Endothelial cell of umbilical vein (primary cell): Measurements from ENCODE around the gene ABHD13. TPM values are rescaled to one million over a fixed set of nuclear protein-coding genes. Genes with fewer than 3 reads are reported as not detected.
A peak's percentile ranks its signal among the peaks of the same experiment; 100 is the strongest.

Experiments used
- BruUV-seq: library from RNA; stranded (reverse); fragments of 400-500 nt; replicated peaks from 2 replicates; lab custom pipeline; 2021; lab: Mats Ljungman, UMichigan
- CTCF ChIA-PET: fragments of 300-600, 350-600 bp; sonication (Branson Sonifier 250); formaldehyde crosslinking; loops from one replicate; lab custom pipeline; 2021; ENCODE audit warnings: antibody characterized with exemption, inconsistent platforms; lab: Charles Lee
- POLR2A ChIA-PET: fragments of 300-600, 350-600 bp; sonication (Branson Sonifier 250); formaldehyde crosslinking; loops from one replicate; lab custom pipeline; 2021; ENCODE audit warnings: antibody characterized with exemption, inconsistent platforms; lab: Charles Lee
- DNase-seq: peaks from one replicate; pipeline ENCODE4 v3.0.0-alpha.2; 2011; ENCODE audit warnings: low read depth, low spot score
- FAIRE-seq: peaks from 2 replicates; lab custom pipeline; 2011; peaks lifted over from hg19 to GRCh38; lab: Jason Lieb, UNC
- H2AFZ ChIP-seq: 2 replicates; pipeline ENCODE4 v1.6.0; 2012; ENCODE audit warnings: low read depth, low read length, control low read depth, inconsistent platforms
- H3K27ac ChIP-seq: 2 replicates; pipeline ENCODE4 v1.5.1; 2011; ENCODE audit warnings: low read depth, mild to moderate bottlenecking, control low read depth, low read length, moderate library complexity; ENCODE audit not compliant: insufficient read depth
- H3K27me3 ChIP-seq, 2 experiments: 2 replicates each; pipeline versions ENCODE4 v1.6.0 to v1.6.1; 2011; ENCODE audit warnings: low read length in 2 of 2, mixed read lengths in 1 of 2; ENCODE audit not compliant: control insufficient read depth in 2 of 2, insufficient read depth in 2 of 2
- H3K36me3 ChIP-seq, 2 experiments: 2 replicates in 1 of 2; 3 replicates in 1 of 2; pipeline ENCODE4 v1.5.1; 2011; ENCODE audit warnings: low read length in 2 of 2, mild to moderate bottlenecking in 1 of 2, moderate library complexity in 1 of 2; ENCODE audit not compliant: control insufficient read depth in 2 of 2, insufficient read depth in 2 of 2; ENCODE audit errors: extremely low read depth in 1 of 2
- H3K4me1 ChIP-seq: 3 replicates; pipeline ENCODE4 v1.5.1; 2011; ENCODE audit warnings: mild to moderate bottlenecking, low read length; ENCODE audit not compliant: control insufficient read depth, insufficient read depth; ENCODE audit errors: extremely low read depth
- H3K4me2 ChIP-seq: 2 replicates; pipeline ENCODE4 v1.6.1; 2011; ENCODE audit warnings: low read length, control low read depth, mixed read lengths; ENCODE audit not compliant: insufficient read depth
- H3K4me3 ChIP-seq, 3 experiments: fragments of 200-600 bp in 1 of 3; sonication (generic), shearing (Covaris generic) in 1 of 3; replicated peaks in 1 of 3; 2 replicates each; pipeline ENCODE4 v1.5.1; 2011 to 2016; ENCODE audit warnings: control low read depth in 3 of 3, low read length in 3 of 3, mild to moderate bottlenecking in 2 of 3, inconsistent platforms in 1 of 3, low read depth in 1 of 3, moderate library complexity in 1 of 3; ENCODE audit not compliant: insufficient read depth in 1 of 3
- H3K79me2 ChIP-seq: 2 replicates; pipeline ENCODE4 v1.6.0; 2012; ENCODE audit warnings: low read length, inconsistent platforms; ENCODE audit not compliant: control insufficient read depth, insufficient read depth
- H3K9ac ChIP-seq: replicated peaks from 2 replicates; pipeline ENCODE3; 2011; ENCODE audit warnings: low read length, control low read depth; ENCODE audit not compliant: insufficient read depth; ENCODE audit errors: extremely low read depth
- H3K9me1 ChIP-seq: replicated peaks from 3 replicates; pipeline ENCODE4 v1.6.0; 2011; ENCODE audit warnings: mild to moderate bottlenecking, low read length; ENCODE audit not compliant: control insufficient read depth, insufficient read depth; ENCODE audit errors: extremely low read depth
- H3K9me3 ChIP-seq: replicated peaks from 2 replicates; pipeline ENCODE4 v1.5.1; 2012; ENCODE audit warnings: low read length, inconsistent platforms; ENCODE audit not compliant: control insufficient read depth, insufficient read depth
- H4K20me1 ChIP-seq: replicated peaks from 2 replicates; pipeline ENCODE3; 2011; ENCODE audit warnings: mild to moderate bottlenecking, low read length; ENCODE audit not compliant: control insufficient read depth, insufficient read depth; ENCODE audit errors: extremely low read depth
- CTCF ChIP-seq, 2 donors: IDR thresholded peaks; 1 replicate in 1 of 2; 2 replicates in 1 of 2; pipeline ENCODE4 v1.5.1; 2011; ENCODE audit warnings: low read length in 2 of 2, mild to moderate bottlenecking in 2 of 2, moderate library complexity in 2 of 2, control low read depth in 1 of 2, inconsistent platforms in 1 of 2, low read depth in 1 of 2; ENCODE audit not compliant: insufficient read depth in 1 of 2; ENCODE audit errors: extremely low read depth in 1 of 2
- EZH2 ChIP-seq: IDR thresholded peaks from 2 replicates; pipeline ENCODE4 v1.6.1; 2012; ENCODE audit warnings: borderline replicate concordance, low read depth, mild to moderate bottlenecking, moderate library complexity, low read length, inconsistent platforms; ENCODE audit not compliant: severe bottlenecking
- FOS ChIP-seq: IDR thresholded peaks from 2 replicates; pipeline ENCODE4 v1.6.1; 2011; ENCODE audit warnings: mild to moderate bottlenecking, low read length, moderate library complexity, borderline replicate concordance; ENCODE audit not compliant: insufficient read depth
- GATA2 ChIP-seq: IDR thresholded peaks from 2 replicates; pipeline ENCODE4 v1.7.0; 2011; ENCODE audit warnings: low read depth, mild to moderate bottlenecking, moderate library complexity, mixed read lengths, low read length; ENCODE audit not compliant: insufficient read length, insufficient read depth
- JUN ChIP-seq: IDR thresholded peaks from 2 replicates; pipeline ENCODE4 v1.6.1; 2011; ENCODE audit warnings: borderline replicate concordance, low read depth; ENCODE audit not compliant: insufficient read length, insufficient read depth
- MAX ChIP-seq: IDR thresholded peaks from 2 replicates; pipeline ENCODE4 v1.6.1; 2011; ENCODE audit not compliant: insufficient read depth, insufficient read length
- MYC ChIP-seq: IDR thresholded peaks from one replicate; pipeline ENCODE4 v1.6.1; 2011; ENCODE audit warnings: mild to moderate bottlenecking, low read depth, low read length
- POLR2A ChIP-seq: IDR thresholded peaks from 2 replicates; pipeline ENCODE4 v1.6.1; 2012; ENCODE audit warnings: low read depth, mild to moderate bottlenecking, control low read depth, low read length
- POLR2AphosphoS5 ChIP-seq: IDR thresholded peaks from 2 replicates; pipeline ENCODE4 v1.6.1; 2012; ENCODE audit warnings: low read depth, mild to moderate bottlenecking, control low read depth, low read length, moderate library complexity; ENCODE audit not compliant: insufficient read depth
- dilution Hi-C: fragments of 300-500 bp; cut with MboI; formaldehyde crosslinking; loops from one replicate; pipeline ENCODE4 v1.15.0; 2019; ENCODE audit warnings: low sequenced_read_pairs; ENCODE audit not compliant: extremely low pct_ligation_motif_present
- intact Hi-C: fragments of 100-400 bp; cut with micrococcal nuclease; formaldehyde crosslinking; loops from one replicate; pipeline ENCODE4 v1.10.0; 2022
- polyA plus RNA-seq, 4 experiments: library from polyadenylated mRNA; depleted of rRNA in 3 of 4; stranded (reverse) in 3 of 4; unstranded in 1 of 4; fragments of >200 nt; gene quantifications; 2 replicates each; pipeline versions ENCODE4 v1.2.1 to v1.2.3, GENCODE V29; 2011 to 2012; ENCODE audit warnings: missing spikeins in 1 of 4
- total RNA-seq: library from RNA; stranded (reverse); gene quantifications from 2 replicates; pipeline ENCODE4 v1.2.3, GENCODE V29; 2021

ABHD13 gene
- total and polyA plus RNA-seq, 2 donors (not counting 3 experiments of a cell fraction or from before 2014, with no cell fraction given) = 3.9 to 7.2 TPM

- POLR2A ChIA-PET = no interaction called here
- intact Hi-C loops (loop anchor here (10.0 kb wide), 1 partner anchor 938 kb away; no protein-coding TSS in a partner anchor), dilution Hi-C loops (no loop called here)
- no peak for DNase-seq
- Histone ChIP-seq H3K9me1 (no peaks in the 10 kb centered on the region), H3K36me3 (peaks cover 0 to 9% of the 10 kb centered on the region in 2 experiments), H3K27ac (no peak overlapping the region), H3K4me3 (no peak overlapping the region), H3K4me1 (peaks cover 11% of the 10 kb centered on the region), H2AFZ (no peak overlapping the region), H3K27me3 (no peaks in the 10 kb centered on the region), H3K9ac (no peak overlapping the region), H3K79me2 (peaks cover 5% of the 10 kb centered on the region), H3K9me3 (no peaks in the 10 kb centered on the region), H4K20me1 (no peaks in the 10 kb centered on the region), H3K4me2 (no peak overlapping the region)
- no peak for FAIRE-seq
- CTCF ChIA-PET = interaction anchor here (1.4 kb wide), 1 partner anchor 37 kb away, joined by 3 read pairs; no protein-coding TSS in a partner anchor
- BruUV-seq = no TSS peak
- TF ChIP-seq JUN (no peak), CTCF (IDR thresholded peaks at IDR 0.05; ENCODE audit: extremely low read depth in 1 of 2, insufficient read depth in 1 of 2, low read depth in 1 of 2, low read length in 2 of 2) (no peak), MYC (no peak)
Measured at GRCh38 chr13:108212886-108213285, 5.3 kb upstream of the ABHD13 start.

- Histone ChIP-seq H3K36me3 (peaks cover 0 to 9% of the 10 kb centered on the region in 2 experiments), H3K9me1 (no peaks in the 10 kb centered on the region), H3K79me2 (peaks cover 13% of the 10 kb centered on the region), H3K4me3 (peak overlapping the region in 1 of 3 experiments; percentile 29), H3K9me3 (no peaks in the 10 kb centered on the region), H2AFZ (peak overlapping the region; percentile 61), H3K27me3 (no peaks in the 10 kb centered on the region), H3K4me2 (peak overlapping the region; percentile 86), H3K27ac (no peak overlapping the region), H4K20me1 (no peaks in the 10 kb centered on the region), H3K9ac (peak overlapping the region; percentile 39), H3K4me1 (peaks cover 11% of the 10 kb centered on the region)
- dilution Hi-C loops = no loop called here
- intact Hi-C loops = loop anchor here (10.0 kb wide), 1 partner anchor 939 kb away; no protein-coding TSS in a partner anchor
- ChIA-PET CTCF (interaction anchor here (1.4 kb wide), 1 partner anchor 38 kb away, joined by 3 read pairs; no protein-coding TSS in a partner anchor), POLR2A (no interaction called here)
- no peak for TF ChIP-seq GATA2
- TF ChIP-seq MYC = no peak
- no peak for TF ChIP-seq POLR2AphosphoS5
- no peak for TF ChIP-seq CTCF (IDR thresholded peaks at IDR 0.05; ENCODE audit: extremely low read depth in 1 of 2, insufficient read depth in 1 of 2, low read depth in 1 of 2, low read length in 2 of 2)
- no peak for TF ChIP-seq MAX
- TF ChIP-seq EZH2 = no peak
- TF ChIP-seq POLR2A = no peak
- TF ChIP-seq FOS = no peak
- TF ChIP-seq JUN = no peak
- FAIRE-seq = no peak
- DNase-seq = no peak
- BruUV-seq = TSS peak; percentile 8
Measured at GRCh38 chr13:108213946-108214345, 4.2 kb upstream of the ABHD13 start.
